Activated T-cell treated with anti-CD3 and anti-CD28 coated beads, Interleukin-2, amount 50 U/mL, for 24 hours (primary cell): Measurements from ENCODE around the gene COX7A2L.

Experiments used
- DNase-seq: peaks from one replicate; pipeline ENCODE4 v3.0.0-alpha.2; 2020
- H3K27ac Mint-ChIP-seq: 2 replicates; pipeline ENCODE4 v1.8.0; 2020; ENCODE audit warnings: mild to moderate bottlenecking, mixed read lengths
- H3K27me3 Mint-ChIP-seq: 2 replicates; pipeline ENCODE4 v1.8.0; 2020; ENCODE audit warnings: mixed read lengths
- H3K36me3 Mint-ChIP-seq: 2 replicates; pipeline ENCODE4 v1.8.0; 2020; ENCODE audit warnings: low read depth, mixed read lengths
- H3K4me1 Mint-ChIP-seq: 2 replicates; pipeline ENCODE4 v1.8.0; 2020; ENCODE audit warnings: low read depth, mixed read lengths
- H3K4me3 Mint-ChIP-seq: 2 replicates; pipeline ENCODE4 v1.8.0; 2020; ENCODE audit warnings: mild to moderate bottlenecking, moderate library complexity, mixed read lengths
- H3K9me3 Mint-ChIP-seq: 2 replicates; pipeline ENCODE4 v1.8.0; 2020; ENCODE audit warnings: mixed read lengths

Gene COX7A2L

DNA sequence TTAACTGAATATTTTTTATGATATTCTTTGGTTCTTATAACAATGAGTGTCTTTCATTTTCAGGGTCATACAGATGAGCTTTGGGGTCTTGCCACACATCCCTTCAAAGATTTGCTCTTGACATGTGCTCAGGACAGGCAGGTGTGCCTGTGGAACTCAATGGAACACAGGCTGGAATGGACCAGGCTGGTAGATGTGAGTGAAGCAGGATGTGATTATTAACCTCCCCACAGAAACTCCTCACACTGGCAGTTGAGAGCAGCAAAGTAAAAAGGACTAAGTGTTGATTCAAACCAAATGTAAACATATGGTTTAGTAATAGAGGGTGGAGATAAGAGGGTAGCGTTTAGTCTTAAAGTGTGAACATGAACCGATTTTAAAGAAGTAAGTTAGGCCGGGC is 57.8 kb downstream of the COX7A2L start:
- H3K27me3 Mint-ChIP-seq: no peaks in the 10 kb centered on the region
- peaks cover 87% of the 10 kb centered on the region for H3K36me3 Mint-ChIP-seq
- H3K4me1 Mint-ChIP-seq: peaks cover 37% of the 10 kb centered on the region
- DNase-seq: no peak
- H3K9me3 Mint-ChIP-seq: no peaks in the 10 kb centered on the region
- H3K4me3 Mint-ChIP-seq: no peak overlapping the region
- peak overlapping the region; percentile 0 for H3K27ac Mint-ChIP-seq

GRCh38 chr2:42300527-42300926 is 60.5 kb downstream of the COX7A2L start:
- Mint-ChIP-seq H3K4me3 (no peak overlapping the region), H3K9me3 (no peaks in the 10 kb centered on the region), H3K27ac (no peak overlapping the region), H3K27me3 (no peaks in the 10 kb centered on the region), H3K36me3 (peaks cover 91% of the 10 kb centered on the region), H3K4me1 (peaks cover 53% of the 10 kb centered on the region)
- DNase-seq: no peak
